ENCODE data around the gene CRYBG2.

The CRYBG2 gene

DNA sequence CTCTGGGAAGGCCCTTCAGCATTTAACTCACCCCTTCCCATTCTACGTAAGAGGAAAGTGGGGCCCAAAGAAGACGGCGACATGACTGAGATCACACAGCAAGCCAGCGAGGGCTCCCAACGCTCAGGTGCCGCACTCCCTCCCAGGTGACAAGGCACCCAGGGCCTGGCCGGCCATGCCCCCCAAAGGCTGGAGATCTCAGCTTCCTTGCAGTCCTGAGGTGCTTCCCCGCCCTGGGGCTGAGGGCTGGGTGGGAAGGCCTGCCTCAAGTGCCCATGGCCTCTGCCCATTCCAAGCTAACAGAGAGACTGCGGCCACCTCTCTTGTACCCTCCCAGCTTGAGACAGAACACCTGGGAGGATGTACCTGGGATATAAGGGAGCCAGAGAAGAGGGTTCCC is 1.0 kb upstream of the CRYBG2 start:
- DNase-seq (ENCODE audit: low read depth), result no peak
- TF ChIP-seq, protein P1, sequence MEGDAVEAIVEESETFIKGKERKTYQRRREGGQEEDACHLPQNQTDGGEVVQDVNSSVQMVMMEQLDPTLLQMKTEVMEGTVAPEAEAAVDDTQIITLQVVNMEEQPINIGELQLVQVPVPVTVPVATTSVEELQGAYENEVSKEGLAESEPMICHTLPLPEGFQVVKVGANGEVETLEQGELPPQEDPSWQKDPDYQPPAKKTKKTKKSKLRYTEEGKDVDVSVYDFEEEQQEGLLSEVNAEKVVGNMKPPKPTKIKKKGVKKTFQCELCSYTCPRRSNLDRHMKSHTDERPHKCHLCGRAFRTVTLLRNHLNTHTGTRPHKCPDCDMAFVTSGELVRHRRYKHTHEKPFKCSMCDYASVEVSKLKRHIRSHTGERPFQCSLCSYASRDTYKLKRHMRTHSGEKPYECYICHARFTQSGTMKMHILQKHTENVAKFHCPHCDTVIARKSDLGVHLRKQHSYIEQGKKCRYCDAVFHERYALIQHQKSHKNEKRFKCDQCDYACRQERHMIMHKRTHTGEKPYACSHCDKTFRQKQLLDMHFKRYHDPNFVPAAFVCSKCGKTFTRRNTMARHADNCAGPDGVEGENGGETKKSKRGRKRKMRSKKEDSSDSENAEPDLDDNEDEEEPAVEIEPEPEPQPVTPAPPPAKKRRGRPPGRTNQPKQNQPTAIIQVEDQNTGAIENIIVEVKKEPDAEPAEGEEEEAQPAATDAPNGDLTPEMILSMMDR (IDR thresholded peaks at IDR 0.05; ENCODE audit: low read depth, low read length, missing control alignments), result no peak
- H3K4me3 ChIP-seq (ENCODE audit: low read depth, low read length), result no peak overlapping the region

DNA sequence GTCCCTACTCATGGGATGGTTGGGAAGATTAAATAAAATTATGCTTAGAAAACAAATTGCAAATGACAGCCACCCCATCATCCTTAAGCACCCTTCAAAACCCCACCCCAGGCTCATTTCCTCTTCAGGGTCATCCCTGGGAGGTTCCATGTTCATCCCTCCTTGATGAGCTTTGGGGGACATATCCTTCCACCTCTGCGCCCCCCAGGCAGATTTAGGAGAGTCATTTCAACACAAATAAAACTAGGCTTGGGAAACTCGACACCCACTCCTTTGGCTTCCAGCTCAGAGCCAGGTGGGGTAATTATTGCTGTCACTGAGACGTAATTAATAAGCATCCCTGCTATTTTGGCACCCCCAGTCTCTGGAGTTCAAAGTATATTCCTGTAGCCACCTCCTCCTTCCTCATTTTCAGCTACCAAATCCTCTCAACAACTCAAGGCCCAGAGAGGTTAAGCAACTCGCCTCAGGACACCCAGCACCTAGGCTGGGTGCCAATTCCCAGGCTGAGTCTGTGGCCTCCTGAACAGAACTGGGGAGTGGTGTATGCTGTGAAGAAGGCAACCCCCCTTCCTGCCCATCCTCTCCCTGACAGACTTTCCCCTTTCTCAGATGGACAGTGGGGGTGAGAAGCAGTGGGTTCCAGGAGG is 595 bp downstream of the CRYBG2 start:
- TF ChIP-seq, protein P1 (IDR thresholded peaks at IDR 0.05; ENCODE audit: low read depth, low read length, missing control alignments), result no peak
- H3K4me3 ChIP-seq (ENCODE audit: low read depth, low read length), result no peak overlapping the region
- DNase-seq (ENCODE audit: low read depth), result no peak

DNA sequence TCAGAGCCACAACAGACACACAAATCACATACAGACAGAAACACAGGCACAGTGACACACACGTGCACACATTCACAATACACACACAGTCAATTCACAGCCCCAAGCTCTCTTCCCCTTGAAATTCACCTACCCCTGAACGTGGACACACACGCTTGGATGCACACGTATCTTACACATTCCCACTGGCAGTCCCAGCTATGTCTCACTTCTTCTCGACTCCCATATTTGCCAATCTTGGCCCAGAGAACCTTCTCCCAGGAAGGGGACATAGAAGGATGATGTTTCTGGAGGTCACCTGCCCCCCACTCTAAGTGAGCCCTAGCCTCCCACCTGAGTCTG is 1.6 kb downstream of the CRYBG2 start:
- DNase-seq (ENCODE audit: low read depth), result no peak
- H3K4me3 ChIP-seq (ENCODE audit: low read depth, low read length), result no peak overlapping the region
- TF ChIP-seq, protein P1 (IDR thresholded peaks at IDR 0.05; ENCODE audit: low read depth, low read length, missing control alignments), result no peak

DNA sequence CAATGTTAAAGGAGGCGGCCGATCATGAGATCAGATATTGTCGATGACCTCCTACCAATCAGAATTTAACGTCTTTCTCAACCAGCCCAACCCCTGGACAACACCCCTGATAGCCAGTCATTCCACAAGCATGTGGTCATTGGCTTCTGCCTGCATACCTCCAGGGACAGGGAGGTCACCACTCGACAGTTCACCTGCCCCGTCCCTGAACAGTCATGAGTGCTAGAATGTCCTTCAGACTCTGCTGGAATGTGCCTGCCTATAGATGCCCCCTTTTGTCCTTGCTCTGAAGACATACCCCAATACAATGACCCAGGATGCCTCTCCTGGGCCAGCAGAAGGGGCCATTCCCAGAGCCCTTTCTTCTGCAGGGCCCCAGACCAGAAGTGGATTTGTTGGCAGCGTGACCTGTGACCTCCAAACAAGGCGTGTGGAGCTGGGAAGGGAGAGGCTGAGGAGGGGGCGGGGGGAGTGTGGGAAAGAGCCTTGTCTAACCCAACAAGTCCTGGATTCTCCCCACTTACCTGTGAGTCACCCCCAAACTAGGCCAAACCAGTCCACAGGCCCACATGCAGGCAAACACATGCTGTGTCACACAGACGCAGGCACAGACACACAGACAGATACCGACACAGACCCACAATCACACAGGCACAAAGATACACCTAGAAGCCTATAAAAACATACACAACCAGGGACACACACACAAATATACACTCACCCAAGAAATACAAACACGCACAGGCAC is 2.2 kb downstream of the CRYBG2 start:
- TF ChIP-seq, protein P1 (IDR thresholded peaks at IDR 0.05; ENCODE audit: low read depth, low read length, missing control alignments), result no peak
- DNase-seq (ENCODE audit: low read depth), result no peak
- no peak overlapping the region for H3K4me3 ChIP-seq (ENCODE audit: low read depth, low read length)

DNA sequence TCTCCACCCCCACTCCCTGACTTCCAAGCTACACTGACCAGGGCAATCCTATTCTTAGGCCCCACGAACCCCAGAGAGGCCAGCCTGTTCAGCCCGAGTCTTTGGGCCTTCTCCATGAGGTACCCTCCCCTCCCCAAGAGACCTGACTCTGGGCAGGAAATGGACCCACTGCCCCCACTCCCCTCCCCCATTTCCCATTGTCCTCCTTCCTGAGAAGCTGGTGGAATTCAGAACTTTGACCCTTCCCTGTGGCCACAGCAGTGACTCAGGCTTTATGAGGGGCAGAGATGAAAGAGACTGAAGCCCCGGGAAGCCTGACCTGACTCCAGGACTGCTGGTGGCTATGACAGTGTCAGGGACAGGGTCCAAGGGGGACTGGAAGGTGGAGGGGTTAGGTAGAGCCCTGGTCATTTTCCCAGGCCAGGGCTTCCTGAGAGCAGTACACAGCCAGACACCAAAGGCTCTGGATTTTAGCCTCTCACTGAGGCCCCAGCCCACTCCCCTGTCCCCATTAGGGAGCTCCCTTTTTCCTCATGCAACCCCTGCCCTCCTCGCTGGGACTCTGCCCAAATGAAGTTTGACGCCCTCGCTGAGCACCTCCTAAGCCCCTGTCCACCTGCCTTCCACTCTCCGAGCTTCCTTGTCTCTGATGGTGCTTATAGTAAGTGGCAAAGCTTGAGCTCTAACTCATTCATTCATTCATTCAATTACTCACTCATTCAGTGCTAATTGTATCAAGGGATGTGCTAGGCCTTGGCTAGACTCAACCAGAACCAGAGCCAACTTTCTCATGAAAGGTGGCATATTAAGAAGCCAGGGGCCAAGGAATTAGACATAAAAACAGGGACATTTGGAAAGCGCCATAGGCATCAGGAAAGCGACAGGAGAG is 3.0 kb downstream of the CRYBG2 start:
- no peak for DNase-seq (ENCODE audit: low read depth)
- TF ChIP-seq, protein P1 (IDR thresholded peaks at IDR 0.05; ENCODE audit: low read depth, low read length, missing control alignments), result no peak
- no peak overlapping the region for H3K4me3 ChIP-seq (ENCODE audit: low read depth, low read length)

DNA sequence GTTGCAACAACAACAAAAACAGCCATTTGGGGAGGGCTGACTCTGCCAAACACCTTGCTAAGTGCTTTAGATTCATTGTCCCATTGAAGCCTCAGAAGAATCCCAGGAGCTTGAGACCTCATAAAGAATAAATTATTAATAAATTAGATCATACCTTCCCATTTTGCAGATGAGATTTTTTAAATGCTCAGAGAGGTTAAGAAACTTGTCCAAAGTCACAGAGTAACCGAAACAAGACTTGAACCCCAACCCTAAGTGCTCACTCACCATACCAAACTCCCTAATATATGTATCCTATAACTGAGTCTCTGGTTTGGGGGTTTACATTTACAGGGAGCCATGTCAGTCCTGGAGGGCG is 3.6 kb downstream of the CRYBG2 start:
- TF ChIP-seq, protein P1 (IDR thresholded peaks at IDR 0.05; ENCODE audit: low read depth, low read length, missing control alignments), result no peak
- no peak for DNase-seq (ENCODE audit: low read depth)
- no peak overlapping the region for H3K4me3 ChIP-seq (ENCODE audit: low read depth, low read length)
